Measurements from ENCODE around the gene LIM2. TPM values are rescaled to one million over a fixed set of nuclear protein-coding genes. Genes with fewer than 3 reads are reported as not detected.

LIM2 gene
- total RNA-seq, 1 donor from 2014 or later, result not detected

- ChIA-PET CTCF (interaction anchor here (0.8 to 1.5 kb wide), 3 partner anchors 27 to 288 kb away, joined by 3 to 6 read pairs (median 4); partner anchors contain the start of gene SIGLEC10), POLR2A (interaction anchor here (0.6 to 3.7 kb wide), 12 partner anchors 22 to 292 kb away, joined by 3 to 35 read pairs (median 4); partner anchors contain the start of genes C19orf84 and SIGLEC10)
- DNase-seq (no peak), ATAC-seq (ENCODE audit: low read depth) (no peak)
- Mint-ChIP-seq H3K36me3 (ENCODE audit: low read depth) (peaks cover 12% of the 10 kb centered on the region), H3K27me3 (no peaks in the 10 kb centered on the region), H3K27ac (peak within 1 kb of the TSS; percentile 96), H3K4me1 (peaks cover 34% of the 10 kb centered on the region), H3K4me3 (peak within 1 kb of the TSS; percentile 98), H3K9me3 (no peaks in the 10 kb centered on the region)
- TF ChIP-seq CTCF (IDR thresholded peaks at IDR 0.05), result no peak
- intact Hi-C loops (cut with micrococcal nuclease), result loop anchor here (10.0 kb wide), 1 partner anchor 564 kb away; no protein-coding TSS in a partner anchor
These were observed 19.1 kb downstream of the LIM2 start, which contains the start of gene CLDND2 for GRCh38 chr19:51368366-51369282. TSS of gene CLDND2 (minus strand) at chr19:51369003. CDS start at chr19:51368577, 426 bp downstream.

GRCh38 chr19:51367565-51368365, 20.0 kb downstream of the LIM2 start:
- ChIA-PET CTCF (interaction anchor here (0.8 to 1.5 kb wide), 3 partner anchors 28 to 289 kb away, joined by 3 to 6 read pairs (median 4); partner anchors contain the start of gene SIGLEC10), POLR2A (interaction anchor here (0.6 to 3.7 kb wide), 14 partner anchors 10 to 335 kb away, joined by 3 to 35 read pairs (median 3); partner anchors contain the start of genes C19orf84 and SIGLEC10)
- Mint-ChIP-seq H3K27me3 (no peaks in the 10 kb centered on the region), H3K4me1 (peaks cover 36% of the 10 kb centered on the region), H3K9me3 (no peaks in the 10 kb centered on the region), H3K27ac (peak overlapping the region; percentile 96), H3K36me3 (ENCODE audit: low read depth) (peaks cover 12% of the 10 kb centered on the region), H3K4me3 (peak overlapping the region; percentile 98)
- peak; percentile 84 for ATAC-seq (ENCODE audit: low read depth)
- intact Hi-C loops (cut with micrococcal nuclease), result loop anchor here (1.0 to 10.0 kb wide), 6 partner anchors 23 to 563 kb away; partner anchors contain the start of gene SIGLEC10
- TF ChIP-seq CTCF (IDR thresholded peaks at IDR 0.05), result no peak
- peak; percentile 99 for DNase-seq

GRCh38 chr19:51367255-51367564, 20.6 kb downstream of the LIM2 start:
- DNase-seq (peak; percentile 60), ATAC-seq (ENCODE audit: low read depth) (no peak)
- Mint-ChIP-seq H3K27ac (peak overlapping the region; percentile 96), H3K9me3 (no peaks in the 10 kb centered on the region), H3K4me1 (peaks cover 36% of the 10 kb centered on the region), H3K27me3 (no peaks in the 10 kb centered on the region), H3K36me3 (ENCODE audit: low read depth) (peaks cover 12% of the 10 kb centered on the region), H3K4me3 (peak overlapping the region; percentile 98)
- CTCF ChIA-PET, result interaction anchor here (1.2 to 1.5 kb wide), 2 partner anchors 29 to 50 kb away, joined by 3 to 6 read pairs; partner anchors contain the start of gene SIGLEC10
- POLR2A ChIA-PET, result interaction anchor here (1.0 to 3.7 kb wide), 11 partner anchors 11 to 335 kb away, joined by 3 to 35 read pairs (median 3); partner anchors contain the start of gene SIGLEC10
- intact Hi-C loops (cut with micrococcal nuclease), result loop anchor here (1.0 to 10.0 kb wide), 6 partner anchors 23 to 562 kb away; partner anchors contain the start of gene SIGLEC10
- TF ChIP-seq CTCF (IDR thresholded peaks at IDR 0.05), result no peak

- Mint-ChIP-seq H3K27me3 (no peaks in the 10 kb centered on the region), H3K27ac (peak overlapping the region; percentile 96), H3K4me3 (peak overlapping the region; percentile 98), H3K4me1 (peaks cover 37% of the 10 kb centered on the region), H3K9me3 (no peaks in the 10 kb centered on the region), H3K36me3 (ENCODE audit: low read depth) (peaks cover 12% of the 10 kb centered on the region)
- peak; percentile 80 for DNase-seq
- peak; percentile 53 for ATAC-seq (ENCODE audit: low read depth)
- no peak for TF ChIP-seq CTCF (IDR thresholded peaks at IDR 0.05)
- POLR2A ChIA-PET, result interaction anchor here (0.6 to 3.7 kb wide), 14 partner anchors 11 to 336 kb away, joined by 3 to 35 read pairs (median 4); partner anchors contain the start of gene SIGLEC10
- intact Hi-C loops (cut with micrococcal nuclease), result loop anchor here (1.0 to 10.0 kb wide), 6 partner anchors 22 to 562 kb away; partner anchors contain the start of gene SIGLEC10
- CTCF ChIA-PET, result interaction anchor here (1.5 to 1.7 kb wide), 3 partner anchors 22 to 51 kb away, joined by 5 to 7 read pairs (median 6); partner anchors contain the start of gene SIGLEC10
These were observed 21.2 kb downstream of the LIM2 start for GRCh38 chr19:51366389-51367254.

Data from activated B cell treated with CpG ODN at 0.5 μM for 24 hours (primary cell).